GM12878 (cell line): ENCODE measurements around the gene C19orf47. TPM values are rescaled to one million over a fixed set of nuclear protein-coding genes. Genes with fewer than 3 reads are reported as not detected.

Experiments used
- ATAC-seq: fragments of 200-7000 bp; cut with Tn5 transposase; 3 replicates; pipeline ENCODE4 v1.9.1; 2020; ENCODE audit warnings: mild to moderate bottlenecking, moderate library complexity
- BruUV-seq: library from RNA; stranded (reverse); fragments of 400-500 nt; replicated peaks from 2 replicates; lab custom pipeline; 2021; lab: Mats Ljungman, UMichigan
- CTCF ChIA-PET: fragments of 300-600 bp; sonication (Branson Sonifier 250); formaldehyde crosslinking; extraction: SDS; loops from one replicate; lab custom pipeline; 2021; ENCODE audit warnings: inconsistent platforms; lab: Yijun Ruan, JAX
- POLR2A ChIA-PET: fragments of 350-600 bp; formaldehyde crosslinking; extraction: SDS; loops from one replicate; lab custom pipeline; 2021; ENCODE audit warnings: inconsistent platforms; lab: Charles Lee
- RAD21 ChIA-PET: fragments of 300-600 bp; sonication (Branson Sonifier 250); formaldehyde crosslinking; loops from one replicate; lab custom pipeline; 2023; ENCODE audit warnings: antibody characterized with exemption; ENCODE audit not compliant: unreplicated experiment; lab: Charles Lee
- SMC1A ChIA-PET: fragments of 300-600 bp; sonication (Branson Sonifier 250); formaldehyde crosslinking; loops from one replicate; lab custom pipeline; 2023; ENCODE audit not compliant: unreplicated experiment, uncharacterized antibody; lab: Charles Lee
- DNase-seq: peaks from one replicate; pipeline ENCODE4 v3.0.0-alpha.2; 2011; ENCODE audit warnings: low read depth, low spot score
- FAIRE-seq: peaks from 3 replicates; lab custom pipeline; 2011; peaks lifted over from hg19 to GRCh38; lab: Jason Lieb, UNC
- H2AFZ ChIP-seq: 2 replicates; pipeline ENCODE4 v1.6.0; 2011; ENCODE audit warnings: low read depth, low read length, control low read depth; ENCODE audit not compliant: control insufficient read depth
- H3K27ac ChIP-seq: 2 replicates; pipeline ENCODE4 v1.5.1; 2011; ENCODE audit warnings: control low read depth; ENCODE audit not compliant: control insufficient read depth, insufficient read depth
- H3K27me3 ChIP-seq, 2 experiments: replicated peaks in 1 of 2; 2 replicates each; pipeline versions ENCODE4 v1.6.0 to v1.6.1; 2011; ENCODE audit warnings: low read length in 1 of 2; ENCODE audit not compliant: control insufficient read depth in 2 of 2, insufficient read depth in 2 of 2
- H3K36me3 ChIP-seq, 2 experiments: 2 replicates each; pipeline ENCODE4 v1.5.1; 2011; ENCODE audit warnings: low read length in 1 of 2; ENCODE audit not compliant: control insufficient read depth in 2 of 2, insufficient read depth in 2 of 2
- H3K4me1 ChIP-seq: 2 replicates; pipeline ENCODE4 v1.6.1; 2011; ENCODE audit warnings: mild to moderate bottlenecking, low read length, moderate library complexity, mixed read lengths; ENCODE audit not compliant: control insufficient read depth, insufficient read depth
- H3K4me2 ChIP-seq: 2 replicates; pipeline ENCODE4 v1.6.0; 2011; ENCODE audit warnings: control low read depth; ENCODE audit not compliant: control insufficient read depth, insufficient read depth
- H3K4me3 ChIP-seq: fragments of 200-600 bp; sonication (generic); 2 replicates; pipeline ENCODE4 v1.5.1; 2016
- H3K79me2 ChIP-seq: 2 replicates; pipeline ENCODE4 v1.6.0; 2011; ENCODE audit warnings: low read length; ENCODE audit not compliant: control insufficient read depth, insufficient read depth
- H3K9ac ChIP-seq: 2 replicates; pipeline ENCODE4 v1.8.0; 2011; ENCODE audit warnings: low read length, control low read depth, mixed read lengths; ENCODE audit not compliant: control insufficient read depth, insufficient read depth
- H3K9me3 ChIP-seq: replicated peaks from 3 replicates; pipeline ENCODE4 v1.5.1; 2011; ENCODE audit warnings: mild to moderate bottlenecking, low read length; ENCODE audit not compliant: control insufficient read depth, insufficient read depth
- H4K20me1 ChIP-seq: 2 replicates; pipeline ENCODE4 v1.6.0; 2011; ENCODE audit not compliant: control insufficient read depth, insufficient read depth
- ASH2L ChIP-seq: fragments of 300-600, 200-600 bp; sonication (generic); IDR thresholded peaks from 2 replicates; pipeline ENCODE4 v1.6.1; 2017; ENCODE audit warnings: low read depth, mild to moderate bottlenecking, borderline replicate concordance
- BACH1 ChIP-seq: fragments of 450-650 bp; IDR thresholded peaks from 2 replicates; pipeline ENCODE4 v1.6.1; 2017; ENCODE audit warnings: mild to moderate bottlenecking, borderline replicate concordance
- BCL3 ChIP-seq: IDR thresholded peaks from 2 replicates; pipeline ENCODE4 v1.6.1; 2011; ENCODE audit warnings: borderline replicate concordance, low read depth, mild to moderate bottlenecking, moderate library complexity, low read length; ENCODE audit not compliant: insufficient read depth, poor library complexity, severe bottlenecking
- BRCA1 ChIP-seq: IDR thresholded peaks from 2 replicates; pipeline ENCODE4 v1.6.1; 2011; ENCODE audit warnings: low read depth, low read length, improper control_type of control experiment
- CBX3 ChIP-seq: fragments of 200-600 bp; sonication (generic); IDR thresholded peaks from 2 replicates; pipeline ENCODE4 v1.6.1; 2016; ENCODE audit warnings: low read depth, borderline replicate concordance
- CHD2 ChIP-seq: IDR thresholded peaks from 2 replicates; pipeline ENCODE4 v1.6.1; 2011; ENCODE audit warnings: low read depth, low read length, improper control_type of control experiment, borderline replicate concordance
- GATAD2B ChIP-seq: fragments of 450-650 bp; conservative IDR thresholded peaks from 2 replicates; pipeline ENCODE4 v1.6.1; 2017; ENCODE audit warnings: low read depth, mild to moderate bottlenecking, moderate library complexity
- JUNB ChIP-seq: IDR thresholded peaks from 2 replicates; pipeline ENCODE4 v1.6.1; 2016; ENCODE audit warnings: antibody characterized with exemption, mild to moderate bottlenecking
- NRF1 ChIP-seq: conservative IDR thresholded peaks from 2 replicates; pipeline ENCODE4 v1.6.1; 2011; ENCODE audit warnings: mild to moderate bottlenecking, low read depth, low read length, improper control_type of control experiment
- SMAD1 ChIP-seq: fragments of 450-650 bp; IDR thresholded peaks from 2 replicates; pipeline ENCODE4 v1.6.1; 2018; ENCODE audit warnings: mild to moderate bottlenecking, low read depth; ENCODE audit not compliant: partially characterized antibody
- SPI1 ChIP-seq: IDR thresholded peaks from 2 replicates; pipeline ENCODE4 v1.6.1; 2011; ENCODE audit warnings: low read depth, mild to moderate bottlenecking, low read length, moderate library complexity, borderline replicate concordance; ENCODE audit not compliant: insufficient read depth
- SREBF2 ChIP-seq: IDR thresholded peaks from 2 replicates; pipeline ENCODE4 v1.6.1; 2012; ENCODE audit warnings: mild to moderate bottlenecking, low read length
- SRF ChIP-seq, 2 experiments: IDR thresholded peaks; 2 replicates each; pipeline ENCODE4 v1.6.1; 2011; ENCODE audit warnings: low read depth in 2 of 2, low read length in 2 of 2, mild to moderate bottlenecking in 1 of 2, moderate library complexity in 1 of 2
- TAF1 ChIP-seq: IDR thresholded peaks from 2 replicates; pipeline ENCODE4 v1.6.1; 2011; ENCODE audit warnings: mild to moderate bottlenecking, low read depth, low read length, borderline replicate concordance
- ZNF274 ChIP-seq: IDR thresholded peaks from one replicate; pipeline ENCODE4 v1.8.0; 2011; ENCODE audit not compliant: insufficient read length, insufficient read depth
- WGBS: methylation state at CpG from one replicate; pipeline ENCODE4 v1.1.6; 2016; ENCODE audit warnings: low lambda C conversion rate; ENCODE audit not compliant: insufficient replicate concordance, insufficient coverage; ENCODE audit errors: missing lambda C conversion rate; 5-methylcytosine and 5-hydroxymethylcytosine counted together
- in situ Hi-C: fragments of 300-500 bp; cut with MboI; formaldehyde crosslinking; loops from 9 replicates; pipeline ENCODE4 v1.14.3; 2018; ENCODE audit warnings: mixed read lengths
- intact Hi-C: fragments of 100-400 bp; cut with micrococcal nuclease; formaldehyde crosslinking; loops from one replicate; pipeline ENCODE4 v1.14.2; 2022; ENCODE audit not compliant: unreplicated experiment
- polyA plus RNA-seq, 11 experiments: library from polyadenylated mRNA; depleted of rRNA in 4 of 11; unstranded in 6 of 11; stranded (reverse) in 5 of 11; fragments of >200 nt; fragmentation: Nextera tagmentation in 4 of 11; fragmentation: Illumina TruSeq in 1 of 11; extraction: Ambion mirVana in 4 of 11; extraction: Trizol in 1 of 11; gene quantifications; 1 replicate in 1 of 11; 2 replicates in 10 of 11; pipeline versions ENCODE4 v1.2.1 to v1.2.3, GENCODE V29; 2011 to 2016; ENCODE audit warnings: inconsistent platforms in 2 of 11, missing spikeins in 2 of 11, low read depth in 1 of 11
- total RNA-seq, 4 experiments: library from RNA; depleted of rRNA in 3 of 4; stranded (reverse); fragments of >200 nt in 3 of 4; fragmentation: Illumina TruSeq in 1 of 4; extraction: Trizol in 1 of 4; gene quantifications; 2 replicates each; pipeline versions ENCODE4 v1.2.1 to v1.2.3, GENCODE V29; 2013 to 2021

Gene C19orf47
- total and polyA plus RNA-seq, 10 of the 15 experiments (the other 5 are each of a cell fraction or from before 2014, with no cell fraction given), result 0.11 to 29.1 (median 20.2) TPM

GRCh38 chr19:40313229-40313983 is 34.8 kb downstream of the C19orf47 start:
- WGBS, result 98% methylated on average over 9 of the region's 9 CpGs
- FAIRE-seq, result no peak

More at GRCh38 chr19:40313229-40313983, 34.8 kb downstream of the C19orf47 start:
- peaks cover 3 to 4% of the 10 kb centered on the region in 2 experiments; a peak in 2 of 4 replicates for H3K36me3 ChIP-seq
- H3K27me3 ChIP-seq, result no peaks in the 10 kb centered on the region
- no peak overlapping the region for H3K4me2 ChIP-seq
- H2AFZ ChIP-seq, result no peak overlapping the region
- H4K20me1 ChIP-seq, result no peaks in the 10 kb centered on the region
- POLR2A ChIA-PET, result no interaction called here
- in situ Hi-C loops (no loop called here), intact Hi-C loops (no loop called here)
- H3K9me3 ChIP-seq, result no peaks in the 10 kb centered on the region
- RAD21 ChIA-PET, result interaction anchor here (1.2 kb wide), 1 partner anchor 8 kb away, joined by 4 read pairs; no protein-coding TSS in a partner anchor
- TF ChIP-seq CBX3 (no peak), NRF1 (no peak), TAF1 (no peak), BACH1 (no peak), GATAD2B (no peak), JUNB (no peak), SREBF2 (no peak), ZNF274 (no peak), ASH2L (no peak), SMAD1 (no peak), BRCA1 (no peak), BCL3 (no peak), CHD2 (no peak), SRF (IDR thresholded peaks at IDR 0.05; ENCODE audit: low read depth in 2 of 2, low read length in 2 of 2) (no peak), SPI1 (no peak)
- BruUV-seq, result no TSS peak
- H3K4me3 ChIP-seq, result no peak overlapping the region
- DNase-seq (no peak), ATAC-seq (no peak)
- SMC1A ChIA-PET, result interaction anchor here (3.0 kb wide), 1 partner anchor 8 kb away, joined by 9 read pairs; no protein-coding TSS in a partner anchor
- H3K27ac ChIP-seq, result no peak overlapping the region
- H3K4me1 ChIP-seq, result no peaks in the 10 kb centered on the region
- CTCF ChIA-PET, result interaction anchor here (3.7 kb wide), 1 partner anchor 8 kb away, joined by 18 read pairs; no protein-coding TSS in a partner anchor
- no peaks in the 10 kb centered on the region for H3K79me2 ChIP-seq
- no peak overlapping the region for H3K9ac ChIP-seq
